Kidney (tissue), 14 donors: ENCODE results near the gene NOL4L. TPM values are rescaled to one million over a fixed set of nuclear protein-coding genes. Genes with fewer than 3 reads are reported as not detected.

Experiments
- DNase-seq, 5 donors: peaks; one replicate each; pipeline ENCODE4 v3.0.0-alpha.2; 2013 to 2020
- FAIRE-seq: peaks from 2 replicates; lab custom pipeline; 2012; peaks lifted over from hg19 to GRCh38; lab: Jason Lieb, UNC
- H3K27ac ChIP-seq, 2 donors: one replicate each; pipeline ENCODE4 v1.7.0; 2013; ENCODE audit warnings: low read depth in 2 of 2, low read length in 2 of 2, inconsistent platforms in 1 of 2
- H3K27me3 ChIP-seq: one replicate; pipeline ENCODE4 v1.7.1; 2013; ENCODE audit warnings: low read length, inconsistent platforms; ENCODE audit not compliant: control insufficient read depth, insufficient read depth
- H3K36me3 ChIP-seq, 3 donors: one replicate each; pipeline versions ENCODE4 v1.7.0 to v1.7.1; 2013; ENCODE audit warnings: low read length in 3 of 3, control low read depth in 1 of 3, inconsistent platforms in 1 of 3; ENCODE audit not compliant: insufficient read depth in 3 of 3, control insufficient read depth in 2 of 3
- H3K4me1 ChIP-seq, 3 donors: one replicate each; pipeline versions ENCODE4 v1.7.0 to v1.7.1; 2013; ENCODE audit warnings: low read length in 3 of 3, inconsistent platforms in 1 of 3, low read depth in 1 of 3; ENCODE audit not compliant: control insufficient read depth in 2 of 3, insufficient read depth in 2 of 3
- H3K4me3 ChIP-seq, 3 donors: one replicate each; pipeline versions ENCODE4 v1.7.0 to v1.8.1; 2013; ENCODE audit warnings: low read length in 3 of 3, control low read depth in 1 of 3, inconsistent platforms in 1 of 3
- H3K9ac ChIP-seq, 3 donors: one replicate each; pipeline versions ENCODE4 v1.7.0 to v1.7.1; 2013; ENCODE audit warnings: low read length in 3 of 3, control low read depth in 1 of 3, inconsistent platforms in 1 of 3
- H3K9me3 ChIP-seq, 3 donors: one replicate each; pipeline versions ENCODE4 v1.7.0 to v1.7.1; 2013; ENCODE audit warnings: low read length in 3 of 3, control low read depth in 1 of 3, inconsistent platforms in 1 of 3; ENCODE audit not compliant: control insufficient read depth in 2 of 3, insufficient read depth in 1 of 3
- intact Hi-C: fragments of 100-400 bp; cut with DNase I; formaldehyde crosslinking; loops from one replicate; pipeline ENCODE4 v1.11.1; 2022
- polyA plus RNA-seq: library from polyadenylated mRNA; stranded (reverse); fragments of 350-450 nt; fragmentation: Illumina TruSeq; extraction: RNeasy Lipid Tissue Mini Kit (QIAGEN cat#74804); gene quantifications from one replicate; pipeline ENCODE4 v1.2.3, GENCODE V29; 2014; ENCODE audit warnings: low read depth, low replicate concordance; ENCODE audit not compliant: insufficient read depth
- total RNA-seq: library from RNA; stranded (reverse); fragmentation: NEBNext Ultra II Directional; extraction: Animal tissue kit (Norgen Biotek cat#: 25700); gene quantifications from one replicate; pipeline ENCODE4 v1.2.1, GENCODE V29; 2021
- TF ChIP-seq, protein P1 (sequence below): IDR thresholded peaks from 3 replicates; pipeline ENCODE4 v1.5.1; 2012; ENCODE audit warnings: mild to moderate bottlenecking, moderate library complexity, borderline replicate concordance; ENCODE audit not compliant: insufficient read depth; ENCODE audit errors: extremely low read depth
- donor health status: control.
- donor health status: control.
- donor health status: control.
- donor health status: control.
- donor health status: control.
- donor health status: DM: yes; HTN: yes; CAD: no.
- donor health status: Normal renal cell carcinoma (clear cell type).

NOL4L gene
- total and polyA plus RNA-seq, 2 donors from 2014 or later, result 14.1 to 19.4 TPM

DNA sequence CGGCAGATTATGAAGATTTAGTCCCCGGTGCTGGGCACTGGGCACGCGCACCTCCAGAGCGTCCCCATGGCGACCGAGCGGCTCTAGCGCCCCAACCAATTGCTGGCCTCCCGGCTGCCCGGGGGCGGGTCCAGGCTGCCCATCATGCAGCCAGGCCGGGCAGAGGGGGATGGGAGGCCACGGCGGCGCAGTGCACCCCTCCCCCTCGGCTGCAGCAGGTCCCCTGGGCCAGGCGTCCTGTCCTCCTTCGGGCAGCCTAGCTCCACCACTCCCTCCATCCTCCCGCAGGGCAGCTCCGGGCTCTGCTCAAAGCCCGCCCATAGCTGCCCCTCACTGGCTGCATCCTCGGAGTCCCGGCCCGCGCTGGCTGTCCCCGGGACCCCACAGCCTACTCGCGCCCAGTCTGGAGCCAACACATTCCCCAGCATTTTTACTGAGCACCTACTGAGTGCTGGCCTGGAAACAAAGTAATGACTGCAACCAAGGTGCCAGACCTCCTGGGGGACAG, 127.6 kb downstream of the NOL4L start:
- H3K36me3 ChIP-seq, result peaks cover 3 to 28% (median 19%) of the 10 kb centered on the region in 3 donors
- no peaks in the 10 kb centered on the region for H3K9me3 ChIP-seq
- peak overlapping the region in 1 of 3 donors; percentile 37 for H3K4me3 ChIP-seq
- H3K27me3 ChIP-seq, result no peaks in the 10 kb centered on the region
- H3K27ac ChIP-seq, result peak overlapping the region in 1 of 2 donors; percentile 67
- DNase-seq (peak; percentile 93 to 98 (median 97)), FAIRE-seq (no peak)
- H3K4me1 ChIP-seq, result peaks cover 0 to 31% (median 10%) of the 10 kb centered on the region in 3 donors
- TF ChIP-seq, protein P1, sequence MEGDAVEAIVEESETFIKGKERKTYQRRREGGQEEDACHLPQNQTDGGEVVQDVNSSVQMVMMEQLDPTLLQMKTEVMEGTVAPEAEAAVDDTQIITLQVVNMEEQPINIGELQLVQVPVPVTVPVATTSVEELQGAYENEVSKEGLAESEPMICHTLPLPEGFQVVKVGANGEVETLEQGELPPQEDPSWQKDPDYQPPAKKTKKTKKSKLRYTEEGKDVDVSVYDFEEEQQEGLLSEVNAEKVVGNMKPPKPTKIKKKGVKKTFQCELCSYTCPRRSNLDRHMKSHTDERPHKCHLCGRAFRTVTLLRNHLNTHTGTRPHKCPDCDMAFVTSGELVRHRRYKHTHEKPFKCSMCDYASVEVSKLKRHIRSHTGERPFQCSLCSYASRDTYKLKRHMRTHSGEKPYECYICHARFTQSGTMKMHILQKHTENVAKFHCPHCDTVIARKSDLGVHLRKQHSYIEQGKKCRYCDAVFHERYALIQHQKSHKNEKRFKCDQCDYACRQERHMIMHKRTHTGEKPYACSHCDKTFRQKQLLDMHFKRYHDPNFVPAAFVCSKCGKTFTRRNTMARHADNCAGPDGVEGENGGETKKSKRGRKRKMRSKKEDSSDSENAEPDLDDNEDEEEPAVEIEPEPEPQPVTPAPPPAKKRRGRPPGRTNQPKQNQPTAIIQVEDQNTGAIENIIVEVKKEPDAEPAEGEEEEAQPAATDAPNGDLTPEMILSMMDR, result no peak
- intact Hi-C loops, result no loop called here
- H3K9ac ChIP-seq, result no peak overlapping the region

DNA sequence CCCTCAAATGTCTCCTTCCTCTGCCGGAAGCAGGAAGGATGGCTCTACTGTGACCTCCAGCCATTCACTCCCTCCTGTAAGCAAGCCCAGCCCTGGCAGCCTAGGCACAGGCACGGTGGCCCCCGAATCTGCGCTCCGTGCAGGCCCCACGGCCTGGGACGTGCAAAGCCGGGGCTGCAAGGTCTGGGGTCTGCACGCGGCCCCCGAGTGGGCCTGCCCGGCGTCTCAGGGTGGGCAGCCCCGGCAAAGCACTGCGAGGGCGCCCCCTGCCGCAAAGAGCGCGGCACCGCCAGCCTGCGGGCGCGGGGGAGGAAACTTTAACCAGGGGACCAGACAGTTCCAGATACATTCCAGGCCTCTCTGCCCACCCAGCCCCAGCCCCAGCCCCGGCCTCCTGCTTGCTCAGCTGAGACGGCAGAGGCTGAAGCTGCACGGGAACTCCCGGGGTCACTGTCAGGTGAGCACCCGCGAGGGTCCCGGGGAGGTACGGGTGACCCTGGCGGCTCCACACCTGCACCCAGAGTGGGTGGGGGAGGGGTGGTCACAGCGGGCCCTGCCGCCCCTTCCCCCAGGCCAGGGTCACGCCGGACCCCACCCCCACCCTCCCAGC, 128.2 kb downstream of the NOL4L start:
- intact Hi-C loops, result no loop called here
- Histone ChIP-seq H3K9ac (peak overlapping the region in 1 of 3 donors; percentile 19), H3K4me1 (peaks cover 0 to 31% (median 10%) of the 10 kb centered on the region in 3 donors), H3K36me3 (peaks cover 3 to 32% (median 21%) of the 10 kb centered on the region in 3 donors), H3K4me3 (peak overlapping the region in 1 of 3 donors; percentile 37), H3K27ac (peak overlapping the region; percentile 40 to 63), H3K9me3 (no peaks in the 10 kb centered on the region), H3K27me3 (no peaks in the 10 kb centered on the region)
- DNase-seq (peak; percentile 85 to 98 (median 96)), FAIRE-seq (no peak)
- TF ChIP-seq, protein P1, result peak; percentile 75

DNA sequence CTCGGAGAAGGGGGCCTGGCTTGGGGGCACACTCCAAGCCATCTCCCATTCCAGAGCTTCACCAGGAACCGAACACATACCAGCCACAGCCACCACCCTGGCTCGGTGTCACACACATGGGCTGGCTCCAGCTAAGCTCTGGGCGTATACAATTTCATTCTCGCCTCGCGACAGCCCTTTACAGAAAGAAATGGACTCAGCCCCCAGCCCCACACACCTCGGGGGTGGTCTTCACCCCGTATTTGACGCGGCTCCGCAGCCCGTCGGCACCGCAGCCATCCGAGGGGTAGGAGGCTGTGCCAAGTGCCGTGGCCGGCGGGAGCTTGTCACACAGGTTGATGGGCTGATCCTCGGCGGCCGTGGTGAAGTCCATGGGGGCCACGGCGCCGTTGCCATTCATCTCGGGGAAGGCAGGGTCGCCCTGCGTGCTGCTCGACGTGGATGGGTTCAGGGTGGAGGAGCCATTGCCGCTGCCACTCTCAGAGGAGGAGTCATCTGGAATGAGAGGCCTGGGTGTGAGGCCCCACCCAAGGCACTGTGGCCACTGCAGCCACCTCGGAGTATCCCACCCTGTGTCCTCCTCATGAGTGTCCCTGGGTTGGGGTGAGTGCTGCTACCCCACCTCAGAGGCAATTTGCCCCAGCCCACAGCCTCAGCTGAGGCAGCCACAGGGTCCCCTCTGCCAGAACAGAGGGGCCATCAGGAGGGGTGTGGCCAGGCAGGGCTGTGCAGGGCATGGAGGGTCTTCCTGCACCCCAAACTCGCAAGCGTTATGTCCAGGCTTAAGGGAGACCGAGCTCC, 129.0 kb downstream of the NOL4L start:
- intact Hi-C loops, result no loop called here
- FAIRE-seq, result no peak
- H3K9ac ChIP-seq, result peak overlapping the region in 1 of 3 donors; percentile 19

More for the DNA sequence above, 129.0 kb downstream of the NOL4L start:
- peaks cover 3 to 33% (median 24%) of the 10 kb centered on the region in 3 donors for H3K36me3 ChIP-seq
- no peaks in the 10 kb centered on the region for H3K9me3 ChIP-seq
- DNase-seq, result peak in 2 of 5 donors; percentile 72
- H3K4me3 ChIP-seq, result peak overlapping the region in 1 of 3 donors; percentile 37
- peaks cover 0 to 31% (median 10%) of the 10 kb centered on the region in 3 donors for H3K4me1 ChIP-seq
- H3K27me3 ChIP-seq, result no peaks in the 10 kb centered on the region
- TF ChIP-seq, protein P1, result no peak
- H3K27ac ChIP-seq, result peak overlapping the region in 1 of 2 donors; percentile 63
